Glomerular endothelial cell (primary cell): ENCODE data around the gene OR5H15. TPM values are rescaled to one million over a fixed set of nuclear protein-coding genes. Genes with fewer than 3 reads are reported as not detected.
"Not testable (repeated sequence)": the region's sequence is repeated elsewhere in the genome, so short reads cannot be mapped to it uniquely, and the experiment has no call there.

Source experiments
- DNase-seq: peaks from one replicate; pipeline ENCODE4 v3.0.0-alpha.2; 2011; ENCODE audit warnings: low read depth, low spot score; ENCODE audit errors: extremely low read depth
- total RNA-seq: library from RNA; depleted of rRNA; stranded (reverse); fragments of >200 nt; gene quantifications from 2 replicates; pipeline ENCODE4 v1.2.3, GENCODE V29; 2015

Gene OR5H15
- total RNA-seq: not detected in 2 replicates

DNA sequence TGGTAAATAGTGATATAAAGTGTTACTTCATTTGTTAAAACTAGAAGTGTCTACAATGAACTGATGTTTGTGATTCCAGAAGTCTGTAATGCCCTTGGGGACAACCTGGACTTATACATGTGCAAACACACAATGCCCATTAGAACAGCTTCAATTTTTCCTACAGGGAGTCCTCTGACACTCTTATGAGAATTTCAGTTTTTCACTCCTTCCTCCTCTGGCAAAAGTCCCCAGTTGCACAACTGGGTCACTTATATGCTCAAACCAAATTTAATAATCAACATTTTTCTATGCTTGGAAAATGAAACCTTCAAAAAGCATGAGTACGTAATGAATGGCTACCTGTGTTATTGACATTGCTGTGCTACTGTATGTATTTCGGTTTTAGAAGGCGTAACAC lies at the start of gene OR5H15:
OR5H15 (plus strand) TSS at position 301 of the 400 bp plus-strand sequence. CDS start 2,004 bp downstream, outside the sequence.
- no peak for DNase-seq

DNA sequence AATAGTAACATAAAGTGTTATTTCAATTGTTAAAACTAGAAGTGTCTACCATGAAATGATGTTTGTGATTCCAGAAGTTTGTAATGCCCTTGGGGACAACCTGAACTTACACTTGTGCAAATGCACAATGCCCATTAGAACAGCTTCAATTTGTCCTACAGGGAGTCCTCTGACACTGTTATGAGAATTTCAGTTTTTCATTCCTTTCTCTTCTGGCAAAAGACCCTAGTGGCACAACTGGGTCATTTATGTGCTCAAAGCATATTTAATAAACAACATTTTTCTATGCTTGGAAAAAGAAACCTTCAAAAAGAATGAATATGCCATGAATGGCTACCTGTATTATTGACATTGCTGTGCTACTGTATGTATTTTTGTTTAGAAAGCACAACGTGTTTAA lies 36.1 kb upstream of the OR5H15 start, which contains the start of gene OR5H1:
OR5H1 (plus strand) TSS at position 301 of the 400 bp plus-strand sequence. CDS start 1,977 bp downstream, outside the sequence.
- no peak for DNase-seq

- DNase-seq: no peak
Observed at GRCh38 chr3:98136631-98137030, 29.9 kb upstream of the OR5H15 start.

DNA sequence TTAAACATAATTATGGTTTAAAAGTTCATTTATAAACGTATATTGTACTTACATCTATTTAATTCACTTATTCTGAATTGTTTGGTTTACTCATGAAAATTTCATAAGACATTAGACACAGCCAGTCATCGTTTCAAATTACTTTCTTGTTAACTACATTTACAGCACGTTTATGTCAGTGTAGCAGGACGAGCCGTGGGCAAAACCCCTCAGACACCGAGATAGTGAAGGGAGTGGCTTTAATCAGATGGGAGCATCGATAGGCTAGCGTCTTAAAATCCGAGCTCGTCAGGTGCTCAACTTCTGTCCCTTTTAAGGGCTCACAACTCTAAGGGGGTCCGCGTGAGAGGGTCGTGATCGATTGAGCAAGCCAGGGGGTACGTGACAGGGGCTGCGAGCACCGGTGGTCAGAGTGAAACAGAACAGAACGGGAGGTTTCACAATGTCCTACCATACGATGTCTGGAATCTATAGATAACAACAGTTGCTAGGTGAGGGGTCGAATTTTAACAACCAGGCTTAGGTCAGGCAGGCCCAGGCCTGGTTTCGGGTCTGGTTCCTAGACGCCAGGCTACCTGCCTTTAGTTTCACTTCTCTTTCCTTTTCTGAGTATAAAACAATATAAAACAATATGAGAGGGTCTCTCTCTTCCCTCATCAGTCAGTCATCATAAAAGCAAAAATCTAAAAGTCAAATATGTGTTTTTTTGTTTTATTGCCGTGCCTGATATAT lies 28.5 kb upstream of the OR5H15 start:
- DNase-seq: not testable (repeated sequence)

- no peak for DNase-seq
Observed at GRCh38 chr3:98140531-98140930, 26.0 kb upstream of the OR5H15 start.

- no peak for DNase-seq
Observed at GRCh38 chr3:98147179-98147578, 19.3 kb upstream of the OR5H15 start, which contains the start of gene OR5H14. Gene OR5H14, plus strand, starts transcription at chr3:98147479. Its CDS starts 1,907 bp downstream, at chr3:98149386.

- DNase-seq: no peak
Observed at GRCh38 chr3:98148751-98149150, 17.7 kb upstream of the OR5H15 start.

GRCh38 chr3:98149456-98149855 lies 17.0 kb upstream of the OR5H15 start:
- DNase-seq: not testable (repeated sequence)

DNA sequence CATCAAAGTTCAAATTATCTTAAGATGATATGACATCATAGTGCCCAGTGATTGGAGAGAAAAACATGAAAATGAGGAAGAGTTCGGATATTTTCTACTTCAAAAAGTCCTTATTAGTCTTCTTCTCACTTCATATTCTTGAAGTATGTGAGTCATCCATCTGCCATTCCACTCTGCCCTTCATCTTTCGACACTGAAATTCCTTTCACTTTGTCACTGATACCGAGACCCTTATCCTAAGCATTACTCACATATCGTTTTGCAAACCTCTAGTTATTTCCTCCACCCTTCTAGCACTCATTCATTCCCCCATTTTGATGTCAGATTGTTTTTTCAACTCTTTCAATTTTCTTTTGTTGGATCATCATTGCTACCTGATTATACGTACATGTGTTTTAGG lies 15.3 kb upstream of the OR5H15 start:
- no peak for DNase-seq

DNA sequence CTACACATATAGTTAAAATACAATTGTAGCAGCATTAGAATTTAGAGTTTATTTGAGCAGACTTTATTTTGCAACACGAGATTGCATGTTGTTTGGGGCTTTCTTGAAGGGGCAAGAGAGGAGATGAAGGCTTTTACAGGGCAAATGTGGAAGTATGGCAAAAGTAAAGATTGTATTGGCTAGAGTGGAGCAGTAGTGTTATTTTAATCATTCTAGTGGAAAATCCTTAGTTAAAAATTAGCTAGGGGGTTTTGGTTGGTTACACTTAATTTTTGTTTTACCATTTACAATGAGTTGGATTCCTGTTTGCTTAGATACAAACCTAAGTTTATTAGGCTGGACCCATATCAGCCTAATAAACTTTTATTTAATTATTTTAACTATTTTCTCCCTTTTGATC lies 4.6 kb downstream of the OR5H15 start:
- no peak for DNase-seq

- DNase-seq: no peak
Observed at GRCh38 chr3:98172621-98173020, 6.1 kb downstream of the OR5H15 start.

- DNase-seq: no peak
Observed at GRCh38 chr3:98180319-98180890, 13.9 kb downstream of the OR5H15 start.

- DNase-seq: no peak
Observed at GRCh38 chr3:98182196-98182595, 15.7 kb downstream of the OR5H15 start.

GRCh38 chr3:98185180-98185579 lies 18.7 kb downstream of the OR5H15 start:
- no peak for DNase-seq

GRCh38 chr3:98188545-98188944 lies 22.0 kb downstream of the OR5H15 start:
- DNase-seq: no peak

DNA sequence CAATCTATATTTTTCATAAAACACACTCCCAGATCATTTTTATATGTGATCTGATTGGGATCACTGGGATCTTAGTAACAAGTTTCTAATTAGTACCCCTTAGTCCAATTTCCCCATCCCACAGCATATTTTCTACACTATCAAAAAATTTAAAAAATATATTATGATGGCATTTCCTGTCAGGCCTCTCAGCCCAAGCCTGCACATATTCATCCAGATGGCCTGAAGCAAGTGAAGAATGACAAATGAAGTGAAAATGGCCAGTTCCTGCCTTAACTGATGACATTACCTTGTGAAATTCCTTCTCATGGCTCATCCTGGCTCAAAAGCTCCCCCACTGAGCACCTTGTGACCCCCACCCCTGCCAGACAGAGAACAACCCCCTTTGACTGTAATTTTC lies 24.4 kb downstream of the OR5H15 start:
- DNase-seq: not testable (repeated sequence)

DNA sequence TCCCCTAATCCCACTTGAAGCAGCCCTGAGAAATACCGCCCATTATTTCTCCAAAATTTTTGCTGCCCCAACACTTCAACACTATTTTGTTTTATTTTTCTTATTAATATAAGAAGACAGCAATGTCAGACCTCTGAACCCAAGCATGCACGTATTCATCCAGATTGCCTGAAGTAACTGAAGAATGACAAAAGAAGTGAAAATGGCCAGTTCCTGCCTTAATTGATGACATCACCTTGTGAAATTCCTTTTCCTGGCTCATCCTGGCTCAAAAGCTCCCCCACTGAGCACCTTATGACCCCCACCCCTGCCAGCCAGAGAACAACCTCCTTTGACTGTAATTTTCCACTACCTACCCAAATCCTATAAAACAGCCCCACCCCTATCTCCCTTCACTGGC lies 29.8 kb downstream of the OR5H15 start:
- not testable (repeated sequence) for DNase-seq

DNA sequence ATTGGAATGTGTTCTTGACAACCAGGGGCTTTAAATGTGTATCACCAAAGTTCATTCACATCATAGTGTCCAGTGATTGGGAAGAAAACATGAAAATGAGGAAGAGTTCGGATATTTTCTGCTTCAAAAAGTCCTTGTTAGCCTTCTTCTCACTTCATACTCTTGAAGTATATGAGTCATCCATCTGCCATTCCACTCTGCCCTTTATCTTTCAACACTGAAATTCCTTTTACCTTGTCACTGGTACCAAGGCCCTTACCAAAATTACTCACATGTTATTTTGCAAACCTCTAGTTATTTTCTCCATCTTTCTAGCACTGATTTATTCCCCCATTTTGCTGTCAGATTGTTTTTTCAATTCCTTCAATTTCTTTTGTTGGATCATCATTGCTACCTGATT lies 32.5 kb downstream of the OR5H15 start:
- DNase-seq: no peak

DNA sequence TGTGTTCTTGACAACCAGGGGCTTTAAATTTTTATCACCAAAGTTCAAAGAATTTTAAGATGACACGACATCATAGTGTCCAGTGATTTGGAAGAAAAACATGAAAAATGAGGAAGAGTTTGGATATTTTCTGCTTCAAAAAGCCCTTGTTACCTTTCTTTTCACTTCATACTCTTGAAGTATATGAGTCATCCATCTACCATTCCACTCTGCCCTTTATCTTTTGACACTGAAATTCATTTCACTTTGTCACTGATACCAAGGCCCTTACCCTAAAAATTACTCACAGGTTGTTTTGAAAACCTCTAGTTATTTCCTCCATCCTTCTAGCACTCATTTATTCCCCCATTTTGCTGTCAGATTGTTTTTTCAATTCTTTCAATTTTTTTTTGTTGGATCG lies 42.7 kb downstream of the OR5H15 start:
- DNase-seq: no peak

DNA sequence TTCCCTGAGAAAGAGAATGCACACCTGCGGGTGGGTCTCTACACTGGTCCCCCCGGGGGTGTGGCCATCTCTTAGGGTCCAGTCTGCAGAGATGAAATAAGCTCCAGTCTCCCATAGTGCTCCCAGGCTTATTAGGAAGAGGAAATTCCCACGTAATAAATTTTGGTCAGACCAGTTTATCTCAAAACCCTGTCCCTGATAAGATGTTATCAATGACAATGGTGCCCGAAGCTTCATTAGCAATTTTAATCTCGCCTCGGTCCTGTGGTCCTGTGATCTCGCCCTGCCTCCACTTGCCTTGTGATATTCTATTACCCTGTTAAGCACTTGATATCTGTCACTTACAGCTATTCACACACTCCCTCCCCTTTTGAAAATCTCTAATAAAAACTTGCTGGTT lies 46.8 kb downstream of the OR5H15 start:
- no peak for DNase-seq

DNA sequence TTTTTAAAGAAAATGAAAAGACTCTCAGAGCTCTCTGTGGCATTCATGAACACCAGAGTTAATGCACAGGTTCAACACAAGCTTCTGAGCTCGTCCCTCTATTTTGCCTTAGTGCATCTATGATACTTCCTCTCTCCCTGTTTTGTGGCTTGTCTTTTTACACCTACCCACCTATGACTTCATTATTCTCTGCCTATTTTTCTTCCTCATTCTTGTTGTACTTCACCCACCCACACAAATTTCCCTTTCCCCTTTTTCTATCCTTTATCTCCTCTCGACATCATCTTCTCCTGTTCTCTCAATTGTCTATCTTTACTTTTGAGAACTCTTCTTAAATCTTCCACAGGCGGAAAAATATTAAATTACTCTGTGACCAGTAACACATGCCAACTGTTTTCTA lies 48.6 kb downstream of the OR5H15 start:
- DNase-seq: no peak
